Measurements from ENCODE around the gene FADS1.

FADS1 gene

DNA sequence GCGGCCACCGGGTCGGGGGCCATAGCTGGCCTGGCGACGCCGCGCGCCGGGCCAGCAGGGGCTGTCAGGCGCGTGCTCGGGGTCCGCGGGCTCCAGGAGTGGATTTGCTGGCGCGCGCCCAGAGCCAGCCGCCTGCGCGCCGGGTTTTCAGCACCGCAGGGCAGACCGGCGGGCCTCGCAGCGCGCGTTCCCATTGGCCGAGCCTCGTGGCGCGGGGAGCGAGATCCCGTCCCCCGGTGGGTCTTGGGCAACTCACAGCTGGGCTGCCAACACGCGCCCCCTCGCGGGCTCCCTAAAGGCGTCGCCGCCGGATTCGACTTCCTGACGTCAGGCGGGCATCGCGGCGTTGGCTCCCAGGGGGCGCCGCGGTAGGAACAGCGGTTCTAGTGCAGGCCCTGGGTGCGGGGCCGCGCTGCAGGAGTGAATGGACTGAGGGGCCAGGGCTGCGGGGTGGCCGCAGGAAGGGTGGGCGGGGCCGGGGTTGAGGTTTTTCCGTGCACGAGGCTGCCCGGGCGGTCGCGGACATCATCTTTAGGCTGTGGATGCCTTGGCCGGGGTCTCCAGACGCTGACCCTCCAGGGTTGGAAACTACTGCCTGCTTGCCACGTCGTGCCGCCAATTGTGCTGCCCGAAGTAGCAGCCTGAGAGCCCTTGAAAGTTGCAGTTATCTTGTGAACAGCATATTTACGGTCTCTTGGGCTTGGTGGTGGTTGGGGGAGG, at the start of gene FADS1:
Gene FADS1, minus strand, starts transcription at position 268 of the 720 bp plus-strand sequence. Its CDS starts 74 bp downstream, at position 194.
- DNase-seq: peak; percentile 99

DNA sequence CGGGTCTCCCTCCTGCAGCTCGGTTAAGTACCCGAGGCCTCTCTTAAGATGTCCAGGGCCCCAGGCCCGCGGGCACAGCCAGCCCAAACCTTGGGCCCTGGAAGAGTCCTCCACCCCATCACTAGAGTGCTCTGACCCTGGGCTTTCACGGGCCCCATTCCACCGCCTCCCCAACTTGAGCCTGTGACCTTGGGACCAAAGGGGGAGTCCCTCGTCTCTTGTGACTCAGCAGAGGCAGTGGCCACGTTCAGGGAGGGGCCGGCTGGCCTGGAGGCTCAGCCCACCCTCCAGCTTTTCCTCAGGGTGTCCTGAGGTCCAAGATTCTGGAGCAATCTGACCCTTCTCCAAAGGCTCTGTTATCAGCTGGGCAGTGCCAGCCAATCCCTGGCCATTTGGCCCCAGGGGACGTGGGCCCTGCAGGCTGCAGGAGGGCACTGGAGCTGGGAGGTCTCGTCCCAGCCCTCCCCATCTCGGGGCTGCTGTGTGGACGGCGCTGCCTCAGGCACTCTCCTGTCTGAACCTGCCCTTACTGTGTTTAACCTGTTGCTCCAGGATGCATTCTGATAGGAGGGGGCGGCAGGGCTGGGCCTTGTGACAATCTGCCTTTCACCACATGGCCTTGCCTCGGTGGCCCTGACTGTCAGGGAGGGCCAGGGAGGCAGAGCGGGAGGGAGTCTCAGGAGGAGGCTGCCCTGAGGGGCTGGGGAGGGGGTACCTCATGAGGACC, 49.6 kb upstream of the FADS1 start:
- DNase-seq: no peak

GRCh38 chr11:61864814-61865775, 48.3 kb upstream of the FADS1 start:
- no peak for DNase-seq

DNA sequence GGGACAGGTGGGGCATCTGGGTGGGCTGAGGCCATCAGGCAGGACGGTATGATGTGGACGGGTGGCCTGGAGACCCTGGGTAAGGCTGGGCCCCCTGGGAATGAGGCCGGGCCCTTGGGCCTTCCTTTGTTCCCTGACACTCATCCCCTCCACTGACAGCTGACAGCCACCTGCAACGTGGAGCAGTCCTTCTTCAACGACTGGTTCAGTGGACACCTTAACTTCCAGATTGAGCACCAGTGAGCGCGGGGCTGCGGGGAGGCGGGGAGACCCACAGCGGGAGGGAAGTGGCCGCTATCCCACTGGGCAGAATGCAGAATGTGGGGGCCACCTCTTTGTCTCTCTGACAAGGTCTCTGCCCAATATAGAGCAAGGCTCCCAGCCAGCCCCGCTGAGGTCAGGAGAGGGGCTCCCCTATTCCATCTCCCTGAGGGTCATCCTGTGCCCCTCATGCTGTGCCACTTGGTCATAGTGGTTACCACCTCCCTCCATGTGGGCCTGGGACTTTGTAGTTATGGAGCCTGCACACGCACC, 46.8 kb upstream of the FADS1 start:
- no peak for DNase-seq

GRCh38 chr11:61862714-61863547, 46.1 kb upstream of the FADS1 start:
- DNase-seq: no peak

- no peak for DNase-seq
Measured at GRCh38 chr11:61861634-61862033, 44.8 kb upstream of the FADS1 start.

DNA sequence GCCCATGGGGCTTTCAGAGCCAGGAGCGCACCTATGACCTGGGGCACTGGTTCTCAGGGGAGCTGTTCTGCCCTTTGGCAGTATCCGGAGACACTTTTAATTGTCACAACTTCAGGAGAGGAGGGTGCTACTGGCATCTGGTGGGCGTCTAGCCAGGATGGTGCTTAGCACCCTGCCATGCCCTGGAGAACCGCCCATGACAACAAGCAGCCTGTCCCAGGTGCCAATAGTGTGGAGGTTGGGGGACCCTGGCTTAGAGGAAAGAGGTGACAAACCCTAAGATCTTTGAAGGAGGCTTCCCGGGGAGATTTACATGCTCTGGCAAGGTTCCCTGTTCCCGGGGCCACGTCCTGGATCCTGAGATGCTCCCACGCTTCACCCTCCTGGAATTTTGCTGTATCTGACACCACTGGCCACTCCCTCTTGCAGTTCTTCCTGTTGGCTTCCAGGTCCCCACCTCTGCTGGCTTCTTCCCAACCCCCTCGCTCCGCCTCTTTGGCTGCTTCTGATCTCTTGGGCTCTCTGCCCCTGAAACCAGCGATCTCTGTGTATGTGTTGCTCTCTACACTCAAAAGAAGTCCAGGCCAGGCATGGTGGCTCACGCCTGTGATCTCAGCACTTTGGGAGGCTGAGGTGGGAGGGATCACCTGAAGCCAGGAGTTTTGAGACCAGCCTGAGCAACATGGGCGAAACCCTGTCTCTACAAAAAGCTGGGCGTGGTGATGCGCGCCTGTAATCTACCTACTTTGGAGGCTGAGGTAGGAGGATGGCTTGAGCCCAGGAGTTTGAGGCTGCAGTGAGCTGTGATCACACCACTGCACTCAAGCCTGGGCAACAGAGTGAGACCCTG, 43.5 kb upstream of the FADS1 start:
- DNase-seq: no peak

DNA sequence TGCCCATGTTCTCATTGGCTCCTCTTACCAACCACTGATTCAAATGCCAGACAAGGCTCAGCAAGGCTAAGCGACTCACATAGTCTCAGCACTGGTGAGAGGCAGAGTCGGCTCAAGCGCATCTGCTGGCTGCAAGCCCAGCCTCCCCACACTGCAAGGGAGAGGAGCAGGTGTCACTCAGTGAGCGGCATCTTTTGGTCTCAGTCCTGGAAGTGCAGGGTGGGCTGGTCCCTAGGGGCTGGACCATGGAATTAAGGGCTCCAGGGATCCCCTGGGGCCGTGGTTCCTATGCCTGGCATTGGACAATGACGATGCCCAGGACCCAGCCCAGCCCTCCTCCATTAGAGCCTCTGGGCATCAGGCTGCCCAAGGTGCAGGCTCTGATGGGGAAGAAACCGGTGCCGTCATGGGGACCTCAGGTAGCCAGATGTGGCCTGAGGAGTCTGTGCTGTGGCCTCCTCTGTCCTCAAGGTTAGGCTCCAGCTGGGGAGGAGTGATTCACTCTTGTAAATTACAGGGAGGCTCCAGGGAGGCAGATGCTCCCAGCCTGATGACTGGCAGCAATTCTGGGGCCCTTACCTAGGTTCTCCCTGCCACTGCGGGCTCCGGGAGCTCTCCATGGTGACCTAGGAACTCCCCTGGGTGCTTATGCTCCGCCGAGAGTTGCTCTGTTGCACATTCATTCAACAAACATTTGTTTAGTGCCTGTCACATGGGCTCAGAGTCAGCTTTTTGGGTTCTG, 39.3 kb upstream of the FADS1 start:
- peak; percentile 27 for DNase-seq

DNA sequence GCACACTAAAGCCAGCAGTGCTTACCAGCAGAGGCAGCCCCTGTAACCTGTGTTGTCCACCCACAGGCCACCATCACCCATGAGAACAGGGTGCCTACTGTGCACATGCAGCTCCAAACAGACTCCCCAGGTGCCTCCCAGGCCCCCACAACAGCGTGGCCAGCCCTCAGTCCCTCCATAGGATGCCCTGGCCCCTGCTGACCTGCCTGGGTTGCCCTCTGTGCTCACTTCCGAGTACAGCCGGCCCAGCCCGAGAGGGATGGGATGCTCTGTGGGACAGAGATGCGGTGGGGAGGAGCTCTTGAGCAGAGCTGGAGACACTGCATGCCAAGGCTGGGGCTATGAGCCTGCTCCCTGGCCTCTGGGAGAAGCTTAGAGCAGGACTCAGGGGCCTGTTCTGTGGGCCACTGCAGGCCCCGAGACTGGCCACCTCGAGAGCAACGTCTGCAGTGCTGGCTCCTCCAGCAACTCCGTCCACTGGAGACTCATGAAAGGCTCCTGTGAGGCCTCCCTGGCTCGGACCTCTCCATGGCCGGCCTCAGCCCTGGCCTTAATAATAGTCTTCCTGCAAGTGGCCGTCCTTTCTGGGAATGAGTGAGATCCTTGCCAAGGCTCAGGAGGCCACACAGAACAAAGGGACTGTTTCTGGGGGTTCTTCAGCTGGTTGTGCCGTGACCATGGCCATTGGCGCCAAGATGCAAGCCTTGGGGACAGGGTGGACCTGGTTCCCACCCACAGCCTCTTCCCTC, 38.3 kb upstream of the FADS1 start:
- no peak for DNase-seq

- DNase-seq: no peak
Measured at GRCh38 chr11:61854206-61854895, 37.5 kb upstream of the FADS1 start.

DNA sequence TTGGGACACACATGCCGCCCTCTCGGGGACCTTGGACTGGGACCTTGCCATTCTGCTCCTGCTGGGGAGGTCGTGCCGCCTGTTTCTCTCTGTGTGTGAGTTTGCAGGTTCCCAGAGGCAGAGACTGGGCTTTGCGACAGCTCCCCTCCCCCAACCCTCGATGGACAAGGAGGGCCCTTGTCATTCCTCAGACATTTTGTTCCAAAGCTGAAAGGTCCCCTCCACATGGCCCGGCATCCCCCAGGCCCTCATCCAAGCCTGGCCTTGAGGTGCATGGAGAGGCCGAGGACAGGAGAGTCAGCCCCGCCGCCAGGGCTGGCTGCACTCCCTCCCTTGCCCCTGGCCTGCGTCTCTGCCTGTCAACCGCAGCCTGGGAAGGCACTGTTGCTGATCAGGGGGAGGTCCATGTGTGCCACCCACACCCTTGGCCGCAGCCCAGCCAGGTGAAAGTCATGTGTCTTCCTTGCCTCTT, 36.9 kb upstream of the FADS1 start:
- no peak for DNase-seq

DNA sequence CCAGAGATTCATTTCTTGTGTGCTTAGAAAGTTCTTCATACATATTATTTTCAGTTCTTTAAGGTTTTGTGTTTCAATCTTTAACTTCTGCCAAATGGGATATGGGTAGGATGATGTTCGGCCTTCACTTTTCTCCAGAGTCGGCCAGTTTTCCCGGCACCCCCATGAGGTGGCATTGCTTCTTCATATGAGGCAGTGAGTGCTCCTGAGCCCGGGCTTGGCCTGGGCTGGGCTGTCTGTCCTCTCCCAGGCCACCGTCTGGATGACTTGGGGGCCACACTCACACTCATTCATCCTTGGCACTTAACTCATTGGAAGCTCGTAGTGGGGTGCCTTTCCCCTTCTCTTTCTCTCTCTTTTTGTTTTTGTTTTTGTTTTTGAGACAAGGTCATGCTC, 35.1 kb upstream of the FADS1 start:
- DNase-seq: no peak

- DNase-seq: no peak
Measured at GRCh38 chr11:61851113-61851899, 34.5 kb upstream of the FADS1 start.

DNA sequence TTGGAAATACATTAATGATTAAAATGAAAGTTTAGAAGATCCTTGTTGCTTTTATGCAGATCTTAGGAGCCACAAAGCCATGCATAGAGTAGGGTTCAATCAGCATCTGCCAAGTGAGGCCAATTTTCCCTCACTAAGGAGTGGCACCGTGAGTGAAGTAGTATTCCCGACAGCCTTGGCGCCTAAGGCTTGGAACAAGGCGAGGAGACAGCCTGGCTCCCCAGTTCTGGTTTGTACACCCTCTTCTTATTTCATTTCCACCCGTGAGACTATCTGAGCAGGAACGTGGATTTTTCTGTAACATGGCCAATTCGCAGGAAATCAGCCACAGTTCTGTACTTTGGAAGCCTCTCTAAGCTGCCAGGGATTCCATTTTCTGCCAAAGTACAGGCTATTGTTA, 33.9 kb upstream of the FADS1 start:
- no peak for DNase-seq

DNA sequence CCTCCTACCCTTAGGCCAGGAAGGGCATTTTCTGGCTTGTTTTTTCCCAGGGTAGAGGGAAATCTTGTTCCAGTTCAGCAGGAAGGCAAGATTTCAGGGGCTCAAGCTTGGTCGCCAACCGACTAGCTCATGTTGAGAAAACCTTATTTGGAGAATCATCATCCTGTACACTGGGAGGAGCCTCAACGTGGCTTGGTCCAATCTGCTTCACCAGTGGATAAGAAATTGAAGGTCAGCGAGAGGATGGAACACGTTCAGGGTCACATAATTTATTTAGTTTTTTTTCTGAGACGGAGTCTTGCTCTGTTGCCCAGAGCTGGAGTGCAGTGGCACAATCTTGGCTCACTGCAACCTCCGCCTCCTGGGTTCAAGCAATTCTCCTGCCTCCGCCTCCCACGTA, 31.8 kb upstream of the FADS1 start:
- DNase-seq: no peak

DNA sequence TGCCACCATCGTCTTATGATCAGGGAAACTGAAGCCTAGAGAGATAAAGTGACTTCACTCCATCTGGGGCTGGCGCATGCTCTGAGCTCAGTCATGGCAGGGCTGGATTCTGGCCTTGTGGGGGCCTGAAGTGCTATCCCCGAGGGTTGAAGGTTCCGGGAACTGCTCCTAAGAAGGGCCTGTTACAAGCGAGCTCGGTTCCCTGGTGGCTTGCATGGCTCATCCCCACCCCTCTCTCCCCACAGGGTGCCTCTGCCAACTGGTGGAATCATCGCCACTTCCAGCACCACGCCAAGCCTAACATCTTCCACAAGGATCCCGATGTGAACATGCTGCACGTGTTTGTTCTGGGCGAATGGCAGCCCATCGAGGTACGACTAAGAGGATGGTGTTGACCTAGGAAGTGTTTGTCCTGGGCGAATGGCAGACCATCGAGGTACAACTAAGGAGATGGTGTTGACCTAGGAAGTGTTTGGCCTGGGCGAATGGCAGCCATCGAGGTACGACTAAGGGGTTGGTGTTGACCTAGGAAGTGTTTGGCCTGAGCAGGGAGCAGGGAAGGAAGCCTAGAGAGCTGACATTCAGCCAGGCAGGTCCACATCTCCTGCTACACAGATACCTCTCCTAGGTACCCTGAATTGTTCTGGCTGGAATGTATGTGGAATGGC, 31.2 kb upstream of the FADS1 start:
- DNase-seq: no peak

GRCh38 chr11:61846362-61847020, 29.7 kb upstream of the FADS1 start:
- no peak for DNase-seq

Data from NCI-H1092 (cell line).